GM21737 (cell line): Measurements from ENCODE around the gene PCNT.
A peak's percentile ranks its signal among the peaks of the same experiment; 100 is the strongest.
"Not testable (repeated sequence)": the region's sequence is repeated elsewhere in the genome, so short reads cannot be mapped to it uniquely, and the experiment has no call there.

Source experiments
- ATAC-seq: cut with Tn5 transposase; IDR thresholded peaks from one replicate; pipeline ENCODE4 v1.9.1; 2021; ENCODE audit warnings: mild to moderate bottlenecking, moderate library complexity; ENCODE audit not compliant: unreplicated experiment

PCNT gene

GRCh38 chr21:46441331-46441730, 117.4 kb downstream of the PCNT start:
- no peak for ATAC-seq

- ATAC-seq: no peak
Measured at GRCh38 chr21:46441961-46442498, 118.1 kb downstream of the PCNT start.

GRCh38 chr21:46442938-46443337, 119.0 kb downstream of the PCNT start:
- ATAC-seq: no peak

- no peak for ATAC-seq
Measured at GRCh38 chr21:46443910-46444309, 120.0 kb downstream of the PCNT start.

GRCh38 chr21:46448108-46448507, 124.2 kb downstream of the PCNT start:
- ATAC-seq: no peak

GRCh38 chr21:46448855-46449254, 124.9 kb downstream of the PCNT start:
- ATAC-seq: not testable (repeated sequence)

GRCh38 chr21:46452710-46453109, 128.8 kb downstream of the PCNT start:
- ATAC-seq: no peak

GRCh38 chr21:46454142-46454541, 130.2 kb downstream of the PCNT start:
- ATAC-seq: no peak

GRCh38 chr21:46454634-46455390, 130.9 kb downstream of the PCNT start:
- ATAC-seq: no peak

GRCh38 chr21:46455575-46456385, 131.8 kb downstream of the PCNT start:
- ATAC-seq: no peak

GRCh38 chr21:46456750-46457149, 132.8 kb downstream of the PCNT start:
- no peak for ATAC-seq

GRCh38 chr21:46457801-46458314, 133.9 kb downstream of the PCNT start:
- peak; percentile 18 for ATAC-seq

- ATAC-seq: peak; percentile 86
Measured at GRCh38 chr21:46458315-46459023, 134.5 kb downstream of the PCNT start, which contains the start of gene DIP2A. Gene DIP2A, plus strand, starts transcription at chr21:46458891. Its CDS starts 241 bp downstream, at chr21:46459132.

GRCh38 chr21:46459024-46459355, 135.0 kb downstream of the PCNT start:
- peak; percentile 5 for ATAC-seq

GRCh38 chr21:46459356-46460112, 135.6 kb downstream of the PCNT start:
- no peak for ATAC-seq

- no peak for ATAC-seq
Measured at GRCh38 chr21:46461909-46462308, 138.0 kb downstream of the PCNT start.

GRCh38 chr21:46465153-46465552, 141.2 kb downstream of the PCNT start:
- not testable (repeated sequence) for ATAC-seq

GRCh38 chr21:46465651-46466050, 141.7 kb downstream of the PCNT start:
- no peak for ATAC-seq

GRCh38 chr21:46468108-46468774, 144.3 kb downstream of the PCNT start:
- no peak for ATAC-seq

- ATAC-seq: no peak
Measured at GRCh38 chr21:46469275-46469674, 145.3 kb downstream of the PCNT start.
